GM12891 (cell line): ENCODE data around the gene PPP4R2.

Experiments
- PAX5 ChIP-seq: IDR thresholded peaks from 2 replicates; pipeline ENCODE4 v1.6.1; 2011; ENCODE audit warnings: low read length, moderate library complexity, mild to moderate bottlenecking; ENCODE audit not compliant: insufficient read depth, severe bottlenecking
- POLR2A ChIP-seq: IDR thresholded peaks from 2 replicates; pipeline ENCODE4 v1.6.1; 2011; ENCODE audit warnings: low read depth, low read length, control low read depth
- POLR2AphosphoS5 ChIP-seq: IDR thresholded peaks from 2 replicates; pipeline ENCODE4 v1.6.1; 2011; ENCODE audit warnings: low read depth, low read length, control low read depth
- SPI1 ChIP-seq: IDR thresholded peaks from 2 replicates; pipeline ENCODE4 v1.6.1; 2011; ENCODE audit warnings: low read depth, low read length, control low read depth
- TAF1 ChIP-seq: IDR thresholded peaks from 2 replicates; pipeline ENCODE4 v1.6.1; 2011; ENCODE audit warnings: low read depth, low read length, control low read depth

- TF ChIP-seq POLR2A, result no peak
- no peak for TF ChIP-seq TAF1
- no peak for TF ChIP-seq POLR2AphosphoS5
- no peak for TF ChIP-seq PAX5
- no peak for TF ChIP-seq SPI1
Measured at GRCh38 chr3:73098026-73098425, 101.4 kb downstream of the PPP4R2 start.
